Psoas muscle (tissue), 8 donors: ENCODE data around the gene ADAR. TPM values are rescaled to one million over a fixed set of nuclear protein-coding genes. Genes with fewer than 3 reads are reported as not detected.

ENCODE experiments used
- ATAC-seq, 4 donors: fragments of 200-7000 bp; cut with Tn5 transposase; one replicate each; pipeline ENCODE4 v1.9.1; 2020; ENCODE audit warnings: moderate library complexity in 3 of 4, mild to moderate bottlenecking in 2 of 4
- DNase-seq, 2 donors: peaks; one replicate each; pipeline ENCODE4 v3.0.0-alpha.2; 2020
- H3K27ac ChIP-seq: fragments of 200-600 bp; one replicate; pipeline ENCODE4 v1.8.0; 2022
- H3K27me3 ChIP-seq, 3 donors: fragments of 200-600 bp in 1 of 3; one replicate each; pipeline versions ENCODE4 v1.6.1 to v1.8.0; 2013 to 2022; ENCODE audit warnings: low read length in 2 of 3, mild to moderate bottlenecking in 2 of 3, moderate library complexity in 1 of 3; ENCODE audit not compliant: insufficient read depth in 3 of 3
- H3K36me3 ChIP-seq, 2 donors: fragments of 200-600 bp in 1 of 2; one replicate each; pipeline versions ENCODE4 v1.6.1 to v1.8.0; 2013 to 2022; ENCODE audit warnings: low read depth in 1 of 2, mild to moderate bottlenecking in 1 of 2, moderate library complexity in 1 of 2; ENCODE audit not compliant: insufficient read depth in 1 of 2
- H3K4me1 ChIP-seq: fragments of 200-600 bp; one replicate; pipeline ENCODE4 v1.8.0; 2022
- H3K4me3 ChIP-seq: fragments of 200-600 bp; one replicate; pipeline ENCODE4 v1.8.0; 2022; ENCODE audit warnings: mild to moderate bottlenecking
- H3K9me3 ChIP-seq: fragments of 200-600 bp; one replicate; pipeline ENCODE4 v1.8.0; 2022
- CTCF ChIP-seq: fragments of 200-600 bp; IDR thresholded peaks from one replicate; pipeline ENCODE4 v1.8.0; 2022; ENCODE audit warnings: antibody characterized with exemption
- WGBS, 3 donors: extraction: QIAGEN DNeasy Blood & Tissue Kit; methylation state at CpG; one replicate each; pipeline versions ENCODE4 v1.1.6 to v1.1.7; 2013; 5-methylcytosine and 5-hydroxymethylcytosine counted together
- intact Hi-C, 2 donors: fragments of 100-400 bp; cut with DNase I; formaldehyde crosslinking; loops; one replicate each; pipeline versions ENCODE4 v1.11.0 to v1.14.2; 2022
- polyA plus RNA-seq, 3 donors: library from polyadenylated mRNA; stranded (reverse); fragments of 200-250 nt; gene quantifications; one replicate each; pipeline ENCODE4 v1.2.3, GENCODE V29; 2013
- total RNA-seq, 4 donors: library from RNA; stranded (reverse); fragmentation: NEBNext Ultra II Directional in 2 of 4; extraction: Animal tissue kit (Norgen Biotek cat#: 25700) in 2 of 4; gene quantifications; one replicate each; pipeline versions ENCODE4 v1.2.1 to v1.2.4, GENCODE V29; 2021 to 2023
- donor health status: healthy with polysubstance abuse.
- donor health status: DM: no; HTN: no; CAD: no; lungs with moderate emphysema.
- donor health status: Bipolar disorder and iron deficiency.
- donor health status: healthy.
- donor health status: DM: yes; HTN: yes; CAD: no.
- donor health status: DM: no; HTN: no; CAD: no.
- donor health status: DM: no; HTN: no; CAD: no.
- donor health status: DM: yes; HTN: yes; CAD: no.

Gene ADAR
- total and polyA plus RNA-seq, 7 donors = 8.8 to 34.8 (median 21.1) TPM

GRCh38 chr1:154533952-154534844 lies 73.8 kb downstream of the ADAR start:
- Histone ChIP-seq H3K36me3 (no peaks in the 10 kb centered on the region), H3K27me3 (no peaks in the 10 kb centered on the region), H3K27ac (no peak overlapping the region), H3K9me3 (no peaks in the 10 kb centered on the region), H3K4me3 (no peak overlapping the region), H3K4me1 (no peaks in the 10 kb centered on the region)
- no peak for ATAC-seq
- WGBS, 3 donors = 55 to 59% (median 57%) methylated on average over 11 of the region's 11 CpGs
- intact Hi-C loops = no loop called here
- peak; percentile 32 for TF ChIP-seq CTCF
- DNase-seq = no peak

Other genes with a start within 250 kb of the ADAR start
- gene IL6R, start 202.8 kb downstream of the ADAR start, total RNA-seq = 100 to 1,000 TPM in 1 of 4 donors, 10 to 100 TPM in 3; 32.6 to 182 (median 80.9) TPM
- 10 to 100 TPM; 41.7 to 97.7 (median 80.8) TPM for gene IL6R, start 202.8 kb downstream of the ADAR start, polyA plus RNA-seq
- under 1 TPM; 0.50 to 0.97 (median 0.68) TPM for gene TDRD10, start 106.0 kb downstream of the ADAR start, total RNA-seq
- gene TDRD10, start 106.0 kb downstream of the ADAR start, polyA plus RNA-seq = 1 to 10 TPM in 1 of 3 donors, under 1 TPM in 2; 0.69 to 2.3 (median 0.99) TPM
- gene SHE, start 105.8 kb downstream of the ADAR start, total RNA-seq = 1 to 10 TPM; 5.6 to 7.4 (median 7.0) TPM
- 1 to 10 TPM; 4.0 to 6.2 (median 4.3) TPM for gene SHE, start 105.8 kb downstream of the ADAR start, polyA plus RNA-seq
- 10 to 100 TPM; 43.1 to 65.5 (median 54.8) TPM for gene UBE2Q1, start 49.5 kb downstream of the ADAR start, total RNA-seq
- gene UBE2Q1, start 49.5 kb downstream of the ADAR start, polyA plus RNA-seq = 10 to 100 TPM; 34.0 to 57.5 (median 50.8) TPM
- gene CHRNB2, start 40.4 kb downstream of the ADAR start, total RNA-seq = under 1 TPM in 1 of 4 donors, not detected in 3; 0.08 TPM
- gene CHRNB2, start 40.4 kb downstream of the ADAR start, polyA plus RNA-seq = under 1 TPM in 1 of 3 donors, not detected in 2; 0.01 TPM